GM13977 (cell line): ENCODE measurements around the gene KRTAP4-5.
"Not testable (repeated sequence)": the region's sequence is repeated elsewhere in the genome, so short reads cannot be mapped to it uniquely, and the experiment has no call there.

ENCODE experiments used
- DNase-seq: peaks from one replicate; pipeline ENCODE4 v3.0.0; 2012; ENCODE audit warnings: low spot score
- CTCF ChIP-seq: IDR thresholded peaks from 2 replicates; pipeline ENCODE4 v1.5.1; 2012; ENCODE audit warnings: mild to moderate bottlenecking, control low read depth; ENCODE audit not compliant: insufficient read depth; ENCODE audit errors: extremely low read depth, missing control alignments
- in situ Hi-C: fragments of 300-500 bp; cut with MboI; formaldehyde crosslinking; loops from one replicate; pipeline ENCODE4 v1.12.0; 2022; ENCODE audit warnings: low sequenced_read_pairs, low pct_unique_long_range_greater_than_20kb, mixed read lengths, inconsistent platforms; ENCODE audit not compliant: unreplicated experiment

Gene KRTAP4-5

GRCh38 chr17:41147531-41148204 lies 2.0 kb downstream of the KRTAP4-5 start:
- no peak for DNase-seq
- in situ Hi-C loops: no loop called here
- TF ChIP-seq CTCF: no peak

GRCh38 chr17:41145261-41145660 lies 4.4 kb downstream of the KRTAP4-5 start:
- TF ChIP-seq CTCF: no peak
- DNase-seq: no peak
- in situ Hi-C loops: no loop called here

GRCh38 chr17:41144846-41145245 lies 4.8 kb downstream of the KRTAP4-5 start:
- in situ Hi-C loops: no loop called here
- no peak for DNase-seq
- no peak for TF ChIP-seq CTCF

- no peak for TF ChIP-seq CTCF
- in situ Hi-C loops: no loop called here
- no peak for DNase-seq
Measured at GRCh38 chr17:41141361-41141760, 8.3 kb downstream of the KRTAP4-5 start.

- in situ Hi-C loops: no loop called here
- no peak for DNase-seq
- TF ChIP-seq CTCF: no peak
Measured at GRCh38 chr17:41140360-41141131, 9.1 kb downstream of the KRTAP4-5 start, which contains the start of gene KRTAP4-6. Gene KRTAP4-6, minus strand, starts transcription at chr17:41140544. Its CDS starts 57 bp downstream, at chr17:41140487.

GRCh38 chr17:41139865-41140264 lies 9.8 kb downstream of the KRTAP4-5 start:
- in situ Hi-C loops, DNase-seq: not testable (repeated sequence)
